GM23248 (cell line): ENCODE results near the gene SLC13A3. TPM values are rescaled to one million over a fixed set of nuclear protein-coding genes. Genes with fewer than 3 reads are reported as not detected.

Source experiments
- DNase-seq: peaks from one replicate; pipeline ENCODE4 v3.0.0-alpha.2; 2015
- H2AFZ ChIP-seq: fragments of 200-600 bp; sonication (generic); 2 replicates; pipeline ENCODE4 v1.6.1; 2016; ENCODE audit warnings: antibody characterized with exemption
- H3F3A ChIP-seq: fragments of 200-600 bp; sonication (generic); 2 replicates; pipeline ENCODE4 v1.6.1; 2016; ENCODE audit warnings: mild to moderate bottlenecking, antibody characterized with exemption, mixed run types; ENCODE audit not compliant: insufficient read depth
- H3K27ac ChIP-seq: fragments of 200-600 bp; sonication (generic); 2 replicates; pipeline ENCODE4 v1.5.1; 2016; ENCODE audit warnings: mild to moderate bottlenecking
- H3K27me3 ChIP-seq: fragments of 200-600 bp; sonication (generic); replicated peaks from 2 replicates; pipeline ENCODE4 v1.6.1; 2016; ENCODE audit warnings: mild to moderate bottlenecking; ENCODE audit not compliant: insufficient read depth
- H3K36me3 ChIP-seq: fragments of 200-600 bp; sonication (generic); 2 replicates; pipeline ENCODE4 v1.6.1; 2016; ENCODE audit warnings: low read depth, mild to moderate bottlenecking
- H3K4me1 ChIP-seq: fragments of 200-600 bp; sonication (generic); 2 replicates; pipeline ENCODE4 v1.6.1; 2016; ENCODE audit warnings: mild to moderate bottlenecking; ENCODE audit not compliant: insufficient read depth
- H3K4me2 ChIP-seq: fragments of 200-600 bp; sonication (generic); one replicate; pipeline ENCODE4 v1.6.1; 2016; ENCODE audit warnings: mild to moderate bottlenecking; ENCODE audit not compliant: unreplicated experiment
- H3K4me3 ChIP-seq: fragments of 200-600 bp; sonication (generic); 2 replicates; pipeline ENCODE4 v1.5.1; 2016; ENCODE audit warnings: mild to moderate bottlenecking
- H3K79me2 ChIP-seq: fragments of 200-600 bp; sonication (generic); 2 replicates; pipeline ENCODE4 v1.6.1; 2016; ENCODE audit warnings: mild to moderate bottlenecking; ENCODE audit not compliant: insufficient read depth
- H3K9ac ChIP-seq: fragments of 200-600 bp; sonication (generic); 2 replicates; pipeline ENCODE4 v1.6.1; 2016; ENCODE audit warnings: mild to moderate bottlenecking
- H3K9me2 ChIP-seq: fragments of 200-600 bp; sonication (generic); 2 replicates; pipeline ENCODE4 v1.6.1; 2016; ENCODE audit warnings: mixed run types, mild to moderate bottlenecking, moderate library complexity; ENCODE audit not compliant: insufficient read depth
- H3K9me3 ChIP-seq: fragments of 200-600 bp; sonication (generic); one replicate; pipeline ENCODE4 v1.6.1; 2017; ENCODE audit warnings: low read depth
- H4K20me1 ChIP-seq: fragments of 200-600 bp; sonication (generic); 2 replicates; pipeline ENCODE4 v1.6.0; 2016; ENCODE audit not compliant: insufficient read depth
- EZH2 ChIP-seq: fragments of 200-600 bp; sonication (generic); IDR thresholded peaks from 2 replicates; pipeline ENCODE4 v1.6.1; 2018; ENCODE audit warnings: antibody characterized with exemption, mild to moderate bottlenecking; ENCODE audit not compliant: insufficient read depth, poor library complexity, severe bottlenecking
- EZH2phosphoT487 ChIP-seq: fragments of 200-600 bp; sonication (generic); IDR thresholded peaks from 2 replicates; pipeline ENCODE4 v1.6.1; 2018; ENCODE audit warnings: antibody characterized with exemption, moderate library complexity, mild to moderate bottlenecking, low read depth; ENCODE audit not compliant: insufficient read depth
- WGBS, 2 experiments: methylation state at CpG; one replicate each; pipeline ENCODE4 v1.1.6; 2015 to 2017; ENCODE audit warnings: low lambda C conversion rate in 2 of 2, low coverage in 1 of 2; ENCODE audit errors: missing lambda C conversion rate in 2 of 2; 5-methylcytosine and 5-hydroxymethylcytosine counted together
- in situ Hi-C: fragments of 300-500 bp; cut with MboI; formaldehyde crosslinking; loops from 2 replicates; pipeline ENCODE4 v1.15.0; 2020
- polyA plus RNA-seq: library from polyadenylated mRNA; unstranded; fragments of >200 nt; fragmentation: Nextera tagmentation; extraction: Ambion mirVana; gene quantifications from 2 replicates; pipeline ENCODE4 v1.2.1, GENCODE V29; 2016
- total RNA-seq: library from RNA; depleted of rRNA; stranded (reverse); fragments of >200 nt; shearing (Covaris generic); gene quantifications from 2 replicates; pipeline ENCODE4 v1.2.3, GENCODE V29; 2014

The SLC13A3 gene
- total and polyA plus RNA-seq, 2 experiments from 2014 or later: 2.4 to 4.6 TPM

DNA sequence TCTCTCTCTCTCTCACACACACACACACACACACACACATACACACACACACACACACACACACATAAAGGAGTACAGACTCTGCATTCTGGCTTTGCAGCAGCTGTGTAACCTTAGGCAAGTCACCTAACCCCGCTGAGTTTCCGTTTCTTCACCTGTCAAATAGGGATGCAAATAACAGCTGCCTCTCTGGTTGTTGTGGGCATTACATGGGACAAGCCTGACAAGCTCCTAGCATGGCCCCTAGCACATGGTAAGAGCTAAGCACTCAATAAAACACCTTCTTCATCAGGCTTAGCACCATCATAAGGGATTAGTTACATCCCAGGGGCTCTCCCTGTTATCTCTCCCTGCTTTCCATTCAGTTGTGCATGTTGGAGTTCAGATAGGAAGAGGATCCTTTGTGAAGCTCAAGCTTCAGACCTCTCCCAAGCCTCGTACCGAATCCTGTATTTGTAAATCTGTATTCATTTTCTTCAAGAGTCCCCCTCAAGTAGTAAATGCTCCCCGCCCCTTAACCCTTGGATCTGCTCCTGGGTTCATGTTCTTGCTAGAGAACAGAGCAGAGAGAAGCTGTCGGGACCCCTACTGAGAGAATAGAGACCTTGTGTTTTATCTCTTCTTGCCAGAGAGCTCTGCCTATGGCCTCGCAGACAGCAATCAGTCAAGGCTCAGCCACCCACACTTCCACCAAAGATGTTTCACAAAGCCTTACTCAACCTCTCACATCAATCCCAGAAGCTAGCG, 2.2 kb downstream of the SLC13A3 start:
- no peaks in the 10 kb centered on the region for H3K4me1 ChIP-seq
- no peak for DNase-seq
- no peaks in the 10 kb centered on the region for H3F3A ChIP-seq
- no peaks in the 10 kb centered on the region for H3K36me3 ChIP-seq
- H3K27ac ChIP-seq: no peak overlapping the region
- H3K4me2 ChIP-seq: no peak overlapping the region
- no peaks in the 10 kb centered on the region for H4K20me1 ChIP-seq
- in situ Hi-C loops: no loop called here
- TF ChIP-seq EZH2: no peak
- no peak for TF ChIP-seq EZH2phosphoT487
- no peaks in the 10 kb centered on the region for H3K79me2 ChIP-seq
- no peaks in the 10 kb centered on the region for H3K9me3 ChIP-seq
- peaks cover under 1% of the 10 kb centered on the region; the same call in 1 of the 2 replicates for H3K9me2 ChIP-seq
- no peak overlapping the region for H2AFZ ChIP-seq
- H3K27me3 ChIP-seq: peaks cover 8% of the 10 kb centered on the region; the same call in 1 of the 2 replicates
- H3K9ac ChIP-seq: no peak overlapping the region
- WGBS, 2 experiments: 91 to 92% methylated on average over 8 of the region's 8 CpGs
- H3K4me3 ChIP-seq: no peak overlapping the region

DNA sequence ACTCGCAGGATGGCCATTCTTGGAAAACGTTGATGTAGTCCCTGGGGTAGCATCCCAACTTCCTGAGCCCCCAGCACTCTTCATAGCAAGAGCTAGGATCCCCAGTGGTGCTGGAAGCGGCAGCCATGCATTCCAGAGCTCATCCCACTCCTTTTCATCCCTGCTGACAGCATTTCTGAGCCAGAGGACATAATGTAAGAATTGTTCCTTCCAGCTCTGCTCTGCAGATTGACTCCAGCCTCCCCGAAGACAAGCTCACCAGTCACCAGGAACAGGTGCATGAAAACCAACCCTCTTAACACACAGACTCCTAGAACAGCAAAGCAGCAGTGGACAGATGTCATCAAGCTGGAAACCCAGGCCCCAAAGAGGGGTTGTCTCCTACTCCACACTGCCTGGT, 3.8 kb downstream of the SLC13A3 start:
- in situ Hi-C loops: no loop called here
- DNase-seq: no peak
- Histone ChIP-seq H4K20me1 (no peaks in the 10 kb centered on the region), H3F3A (no peaks in the 10 kb centered on the region), H3K27me3 (peaks cover 8% of the 10 kb centered on the region; the same call in 1 of the 2 replicates), H3K9me2 (no peaks in the 10 kb centered on the region), H3K27ac (no peak overlapping the region), H3K9ac (no peak overlapping the region), H3K4me2 (no peak overlapping the region), H2AFZ (no peak overlapping the region), H3K4me1 (no peaks in the 10 kb centered on the region), H3K4me3 (no peak overlapping the region), H3K9me3 (no peaks in the 10 kb centered on the region), H3K79me2 (no peaks in the 10 kb centered on the region), H3K36me3 (no peaks in the 10 kb centered on the region)
- TF ChIP-seq EZH2phosphoT487 (no peak), EZH2 (no peak)
- 15 to 29% methylated on average over 4 of the region's 4 CpGs for WGBS, 2 experiments

DNA sequence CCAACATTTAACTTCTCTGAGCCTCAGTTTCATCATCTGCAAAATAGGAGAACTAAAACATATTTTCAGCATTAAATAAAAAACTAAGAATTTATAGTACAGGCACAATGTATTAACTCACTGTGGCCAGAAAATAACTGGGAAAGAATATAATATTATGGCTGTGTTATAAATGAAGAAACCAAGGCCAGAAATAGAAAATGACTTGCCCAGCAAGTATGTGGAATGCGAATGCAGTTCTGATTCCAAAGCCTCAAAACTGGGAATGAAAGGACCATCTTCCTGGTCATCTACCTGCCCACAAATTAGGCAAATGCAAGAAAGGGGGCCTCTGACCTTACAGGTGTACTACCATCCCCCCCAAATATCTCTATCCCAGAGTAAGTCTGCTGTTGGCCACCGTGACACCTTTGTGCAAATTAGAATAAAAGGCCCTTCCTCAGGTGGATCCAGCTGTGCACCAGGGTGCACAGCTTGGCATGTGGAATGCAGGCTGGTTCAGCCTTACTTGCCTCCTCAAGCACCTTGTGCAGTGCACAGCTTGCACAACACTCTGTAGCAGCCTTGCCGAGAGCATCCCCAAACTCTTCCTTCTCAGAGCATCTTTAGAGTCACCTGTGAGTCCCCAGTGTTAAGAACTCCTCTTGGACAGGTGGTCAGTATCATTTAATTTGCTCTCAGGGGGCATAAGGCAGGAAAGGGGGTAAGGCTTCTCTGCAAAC, 4.4 kb downstream of the SLC13A3 start:
- Histone ChIP-seq H3K36me3 (no peaks in the 10 kb centered on the region), H3K9ac (no peak overlapping the region), H3K9me3 (no peaks in the 10 kb centered on the region), H3K79me2 (no peaks in the 10 kb centered on the region), H3F3A (no peaks in the 10 kb centered on the region), H3K27ac (no peak overlapping the region), H4K20me1 (no peaks in the 10 kb centered on the region), H2AFZ (no peak overlapping the region), H3K4me3 (no peak overlapping the region), H3K4me1 (no peaks in the 10 kb centered on the region), H3K4me2 (no peak overlapping the region), H3K27me3 (peaks cover 4% of the 10 kb centered on the region; the same call in 1 of the 2 replicates), H3K9me2 (no peaks in the 10 kb centered on the region)
- in situ Hi-C loops: no loop called here
- DNase-seq: peak; percentile 30
- 73% methylated on average over 3 of the region's 3 CpGs for WGBS, 2 experiments
- TF ChIP-seq EZH2 (no peak), EZH2phosphoT487 (no peak)

DNA sequence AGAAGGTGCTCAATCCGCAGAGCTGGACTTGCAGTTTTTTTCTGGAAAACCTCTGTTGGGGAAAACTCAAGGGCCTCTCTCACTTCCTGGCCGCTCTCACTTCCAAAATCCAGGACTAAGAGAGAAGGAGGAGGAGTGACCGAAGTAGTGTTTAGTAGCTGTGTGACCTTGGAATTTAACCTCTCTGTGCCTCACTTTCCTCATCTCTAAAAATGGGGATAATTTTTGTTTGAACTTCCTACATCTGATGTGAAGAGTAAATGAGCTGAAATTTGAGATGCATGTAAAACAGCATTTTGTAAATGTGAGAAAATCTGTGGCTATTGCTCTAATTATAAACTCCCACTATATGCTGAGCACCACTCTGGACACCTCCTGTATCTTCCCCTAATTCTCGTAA, 5.1 kb downstream of the SLC13A3 start:
- Histone ChIP-seq H3K36me3 (no peaks in the 10 kb centered on the region), H3K9ac (no peak overlapping the region), H3K4me1 (no peaks in the 10 kb centered on the region), H3F3A (no peaks in the 10 kb centered on the region), H3K9me3 (no peaks in the 10 kb centered on the region), H3K27ac (no peak overlapping the region), H3K27me3 (no peaks in the 10 kb centered on the region; the same call in 1 of the 2 replicates), H2AFZ (no peak overlapping the region), H4K20me1 (no peaks in the 10 kb centered on the region), H3K4me2 (no peak overlapping the region), H3K9me2 (no peaks in the 10 kb centered on the region), H3K4me3 (no peak overlapping the region), H3K79me2 (no peaks in the 10 kb centered on the region)
- WGBS, 2 experiments: 88 to 97% methylated on average over 4 of the region's 4 CpGs
- TF ChIP-seq EZH2 (no peak), EZH2phosphoT487 (no peak)
- in situ Hi-C loops: no loop called here
- DNase-seq: no peak
